KMS-11 (cell line): Measurements from ENCODE around the gene CXCL8.

ENCODE experiments used
- H2AFZ ChIP-seq: fragments of 200-600 bp; sonication (generic); 2 replicates; pipeline ENCODE4 v1.6.1; 2016; ENCODE audit warnings: antibody characterized with exemption, mixed run types, low read depth
- H3K27ac ChIP-seq: fragments of 200-600 bp; sonication (generic); 2 replicates; pipeline ENCODE4 v1.6.1; 2016; ENCODE audit warnings: mild to moderate bottlenecking, mixed run types
- H3K27me3 ChIP-seq: fragments of 200-600 bp; sonication (generic); 2 replicates; pipeline ENCODE4 v1.6.1; 2017; ENCODE audit warnings: mild to moderate bottlenecking, low read depth, mixed run types, moderate library complexity; ENCODE audit not compliant: insufficient read depth
- H3K36me3 ChIP-seq: fragments of 200-600 bp; sonication (generic); 2 replicates; pipeline ENCODE4 v1.6.1; 2017; ENCODE audit warnings: mild to moderate bottlenecking, mixed run types; ENCODE audit not compliant: insufficient read depth
- H3K4me1 ChIP-seq: fragments of 200-600 bp; sonication (generic); 2 replicates; pipeline ENCODE4 v1.6.1; 2016; ENCODE audit warnings: mild to moderate bottlenecking, low read depth, mixed run types; ENCODE audit not compliant: poor library complexity, severe bottlenecking
- H3K4me2 ChIP-seq: fragments of 200-600 bp; sonication (generic); 2 replicates; pipeline ENCODE4 v1.7.0; 2016; ENCODE audit warnings: mild to moderate bottlenecking, mixed run types
- H3K4me3 ChIP-seq: fragments of 200-600 bp; sonication (generic); IDR thresholded peaks from 2 replicates; pipeline ENCODE4 v1.6.1; 2017; ENCODE audit warnings: low read depth, low read length, mixed read lengths; ENCODE audit not compliant: insufficient read depth
- H3K79me2 ChIP-seq: fragments of 200-600 bp; sonication (generic); 2 replicates; pipeline ENCODE4 v1.6.1; 2016; ENCODE audit warnings: low read depth, mixed run types; ENCODE audit not compliant: insufficient read depth
- H3K9ac ChIP-seq: fragments of 200-600 bp; sonication (generic); 2 replicates; pipeline ENCODE4 v1.6.1; 2016; ENCODE audit warnings: mild to moderate bottlenecking, mixed run types
- H4K20me1 ChIP-seq: fragments of 200-600 bp; sonication (generic); 2 replicates; pipeline ENCODE4 v1.6.1; 2016; ENCODE audit warnings: mild to moderate bottlenecking, mixed run types; ENCODE audit not compliant: insufficient read depth
- TF ChIP-seq, protein P1 (sequence below): fragments of 200-600 bp; sonication (generic); conservative IDR thresholded peaks from 2 replicates; pipeline ENCODE4 v1.6.1; 2017; ENCODE audit warnings: low read depth, mild to moderate bottlenecking, antibody characterized with exemption, low read length, moderate library complexity, mixed read lengths

CXCL8 gene

DNA sequence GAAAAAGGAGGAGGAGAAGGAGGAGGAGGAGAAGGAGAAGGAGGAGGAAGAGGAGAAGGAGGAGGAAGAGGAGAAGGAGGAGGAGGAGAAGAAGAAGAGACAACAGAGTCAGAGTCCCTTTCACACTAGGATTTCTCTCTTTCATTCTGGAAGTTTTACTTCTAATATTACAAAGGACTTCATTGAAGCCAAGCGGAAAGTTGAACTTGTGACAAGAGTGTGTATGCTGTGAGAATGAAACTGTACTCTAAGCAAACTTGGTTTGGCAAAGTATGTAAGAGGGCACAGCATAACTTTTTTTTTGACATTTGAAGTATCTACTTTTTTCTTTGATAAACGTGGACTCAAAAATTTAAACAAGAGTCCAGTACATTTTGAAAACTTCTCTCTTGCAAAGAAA lies 48.0 kb downstream of the CXCL8 start:
- Histone ChIP-seq H3K4me2 (no peak overlapping the region), H3K79me2 (no peaks in the 10 kb centered on the region), H2AFZ (no peak overlapping the region), H3K27me3 (no peaks in the 10 kb centered on the region), H3K4me3 (no peak overlapping the region), H4K20me1 (no peaks in the 10 kb centered on the region), H3K27ac (no peak overlapping the region), H3K36me3 (no peaks in the 10 kb centered on the region), H3K9ac (no peak overlapping the region), H3K4me1 (no peaks in the 10 kb centered on the region)
- TF ChIP-seq, protein P1, sequence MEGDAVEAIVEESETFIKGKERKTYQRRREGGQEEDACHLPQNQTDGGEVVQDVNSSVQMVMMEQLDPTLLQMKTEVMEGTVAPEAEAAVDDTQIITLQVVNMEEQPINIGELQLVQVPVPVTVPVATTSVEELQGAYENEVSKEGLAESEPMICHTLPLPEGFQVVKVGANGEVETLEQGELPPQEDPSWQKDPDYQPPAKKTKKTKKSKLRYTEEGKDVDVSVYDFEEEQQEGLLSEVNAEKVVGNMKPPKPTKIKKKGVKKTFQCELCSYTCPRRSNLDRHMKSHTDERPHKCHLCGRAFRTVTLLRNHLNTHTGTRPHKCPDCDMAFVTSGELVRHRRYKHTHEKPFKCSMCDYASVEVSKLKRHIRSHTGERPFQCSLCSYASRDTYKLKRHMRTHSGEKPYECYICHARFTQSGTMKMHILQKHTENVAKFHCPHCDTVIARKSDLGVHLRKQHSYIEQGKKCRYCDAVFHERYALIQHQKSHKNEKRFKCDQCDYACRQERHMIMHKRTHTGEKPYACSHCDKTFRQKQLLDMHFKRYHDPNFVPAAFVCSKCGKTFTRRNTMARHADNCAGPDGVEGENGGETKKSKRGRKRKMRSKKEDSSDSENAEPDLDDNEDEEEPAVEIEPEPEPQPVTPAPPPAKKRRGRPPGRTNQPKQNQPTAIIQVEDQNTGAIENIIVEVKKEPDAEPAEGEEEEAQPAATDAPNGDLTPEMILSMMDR: no peak
